GM21786 (cell line): ENCODE results near the gene OGN.

Experiments
- ATAC-seq: cut with Tn5 transposase; IDR thresholded peaks from one replicate; pipeline ENCODE4 v1.9.1; 2021; ENCODE audit not compliant: unreplicated experiment

Gene OGN

GRCh38 chr9:92349771-92350739, 54.3 kb downstream of the OGN start:
- ATAC-seq: no peak

- ATAC-seq: no peak
Observed at GRCh38 chr9:92345582-92345981, 58.8 kb downstream of the OGN start.

GRCh38 chr9:92342825-92343488, 61.4 kb downstream of the OGN start:
- no peak for ATAC-seq

GRCh38 chr9:92341578-92341977, 62.8 kb downstream of the OGN start:
- ATAC-seq: no peak

GRCh38 chr9:92333282-92333634, 71.1 kb downstream of the OGN start:
- ATAC-seq: no peak
